Activated CD4-positive, alpha-beta T cell treated with anti-CD3 and anti-CD28 coated beads, Interleukin-2, amount 50 U/mL, for 48 hours (primary cell): ENCODE data around the gene CDH4.

Source experiments
- DNase-seq, 2 experiments: peaks; one replicate each; pipeline ENCODE4 v3.0.0-alpha.2; 2020

Gene CDH4

DNA sequence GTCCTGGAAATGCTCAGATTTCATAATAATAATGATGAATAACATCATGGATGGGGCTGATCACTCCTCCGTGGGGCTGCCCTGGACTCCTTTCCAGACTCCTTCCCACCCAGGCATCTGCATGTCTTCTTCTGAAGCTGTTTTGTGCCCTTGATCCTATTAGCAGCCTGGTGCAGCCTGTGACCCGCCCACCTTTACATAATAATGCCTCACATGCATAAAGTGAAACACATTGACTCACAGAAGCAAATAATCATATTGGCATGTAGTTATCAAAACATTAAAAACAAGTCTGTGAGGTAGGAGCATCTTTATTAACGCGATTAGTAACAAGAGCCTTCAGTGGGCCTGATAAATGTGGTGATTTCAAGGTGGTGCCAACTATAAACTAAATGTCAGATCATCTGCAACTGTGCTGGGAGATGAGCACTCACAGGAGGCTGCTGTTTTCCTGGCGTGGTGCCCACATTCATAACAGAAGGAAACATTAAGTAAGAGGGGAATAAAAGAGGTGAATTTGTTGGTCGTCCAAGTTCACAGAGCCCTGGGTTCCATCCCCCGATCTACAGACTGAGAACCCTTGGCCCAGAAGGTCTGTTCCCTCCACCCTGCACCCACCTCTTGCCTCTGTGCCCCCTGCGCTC, 344.7 kb downstream of the CDH4 start:
- DNase-seq = no peak

- no peak for DNase-seq
These were observed 345.9 kb downstream of the CDH4 start for GRCh38 chr20:61597996-61598395.

GRCh38 chr20:61598586-61598985, 346.5 kb downstream of the CDH4 start:
- no peak for DNase-seq

GRCh38 chr20:61599061-61599531, 347.0 kb downstream of the CDH4 start:
- no peak for DNase-seq

- no peak for DNase-seq
These were observed 347.5 kb downstream of the CDH4 start for GRCh38 chr20:61599541-61599992.

DNA sequence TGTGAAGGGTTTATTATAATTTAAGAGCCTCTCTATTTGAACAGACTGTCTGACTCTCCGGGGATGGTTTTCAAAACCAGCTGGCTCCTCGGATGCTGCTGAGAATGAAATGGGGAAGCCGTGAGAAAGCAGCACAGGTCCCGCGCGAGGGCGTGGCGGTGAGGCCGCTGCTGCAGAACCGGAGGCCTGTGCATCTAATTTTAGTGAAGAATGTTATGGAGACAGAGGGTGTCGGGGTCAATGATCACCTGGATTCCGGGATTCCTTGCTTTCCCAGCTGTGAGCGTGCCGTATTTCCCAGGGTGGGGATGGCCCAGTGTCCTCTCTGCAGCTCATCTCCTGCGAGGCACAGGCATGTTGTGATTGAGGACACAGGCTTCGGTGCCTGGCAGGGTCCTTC, 348.0 kb downstream of the CDH4 start:
- no peak for DNase-seq

DNA sequence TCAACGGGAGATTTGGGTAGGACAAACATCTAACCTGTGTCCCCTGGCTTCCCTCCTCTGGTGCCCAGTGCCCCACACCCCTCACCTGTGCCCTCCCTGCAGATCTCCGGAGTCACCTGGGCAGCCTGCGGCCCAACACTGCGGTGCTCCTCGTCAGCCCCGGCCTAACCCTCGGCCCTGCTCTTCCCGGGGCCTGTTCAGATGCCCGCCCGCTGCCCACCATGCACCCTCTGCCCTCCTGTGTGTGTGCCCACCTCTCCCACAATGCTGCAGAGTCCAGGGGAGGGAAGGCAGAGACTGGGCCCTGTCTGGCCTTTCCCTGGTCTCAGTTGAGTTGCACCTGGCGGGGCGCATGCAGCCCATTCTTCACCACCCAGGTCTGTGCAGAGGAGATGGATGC, 349.3 kb downstream of the CDH4 start:
- DNase-seq = no peak

DNA sequence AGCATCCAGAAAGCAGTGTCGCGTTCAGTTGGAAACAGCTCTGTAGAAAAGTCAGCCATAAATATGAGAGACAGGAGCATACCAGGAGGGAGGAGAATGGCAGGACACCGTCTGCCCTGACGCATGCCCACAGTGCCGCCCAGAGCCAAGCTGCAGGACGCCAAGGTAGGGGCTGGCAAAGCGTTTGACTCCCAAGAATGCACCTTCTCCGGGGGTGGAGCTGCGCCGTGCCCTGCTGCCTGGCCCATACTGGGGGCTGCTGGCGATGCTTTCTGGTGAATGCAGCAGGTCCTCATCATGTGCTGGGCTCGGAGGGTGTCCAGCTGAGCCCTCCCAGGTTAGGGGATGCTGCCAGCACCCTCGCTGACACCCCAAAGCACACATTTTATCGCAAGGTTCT, 349.8 kb downstream of the CDH4 start:
- no peak for DNase-seq

GRCh38 chr20:61603715-61604114, 351.7 kb downstream of the CDH4 start:
- no peak for DNase-seq

DNA sequence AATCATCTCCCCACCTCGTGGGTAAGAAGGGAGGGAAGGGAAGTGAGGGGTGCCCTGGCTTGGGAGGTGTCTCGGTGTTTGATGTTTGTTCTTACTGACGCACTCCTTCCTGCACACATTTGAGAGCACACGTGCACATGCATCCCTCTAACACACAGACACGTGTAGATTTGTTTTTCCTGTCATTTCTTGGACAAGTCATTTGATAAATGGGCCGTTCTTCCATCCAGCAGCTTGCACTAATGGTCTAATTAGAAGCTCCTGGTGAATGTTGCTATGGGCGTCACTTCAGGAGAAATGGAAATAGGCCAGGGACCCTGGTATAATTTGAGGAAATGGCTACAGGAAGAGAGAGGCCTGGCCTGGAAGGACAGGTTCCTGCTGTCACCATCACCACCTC, 352.5 kb downstream of the CDH4 start:
- DNase-seq = no peak

GRCh38 chr20:61605283-61605682, 353.2 kb downstream of the CDH4 start:
- no peak for DNase-seq

DNA sequence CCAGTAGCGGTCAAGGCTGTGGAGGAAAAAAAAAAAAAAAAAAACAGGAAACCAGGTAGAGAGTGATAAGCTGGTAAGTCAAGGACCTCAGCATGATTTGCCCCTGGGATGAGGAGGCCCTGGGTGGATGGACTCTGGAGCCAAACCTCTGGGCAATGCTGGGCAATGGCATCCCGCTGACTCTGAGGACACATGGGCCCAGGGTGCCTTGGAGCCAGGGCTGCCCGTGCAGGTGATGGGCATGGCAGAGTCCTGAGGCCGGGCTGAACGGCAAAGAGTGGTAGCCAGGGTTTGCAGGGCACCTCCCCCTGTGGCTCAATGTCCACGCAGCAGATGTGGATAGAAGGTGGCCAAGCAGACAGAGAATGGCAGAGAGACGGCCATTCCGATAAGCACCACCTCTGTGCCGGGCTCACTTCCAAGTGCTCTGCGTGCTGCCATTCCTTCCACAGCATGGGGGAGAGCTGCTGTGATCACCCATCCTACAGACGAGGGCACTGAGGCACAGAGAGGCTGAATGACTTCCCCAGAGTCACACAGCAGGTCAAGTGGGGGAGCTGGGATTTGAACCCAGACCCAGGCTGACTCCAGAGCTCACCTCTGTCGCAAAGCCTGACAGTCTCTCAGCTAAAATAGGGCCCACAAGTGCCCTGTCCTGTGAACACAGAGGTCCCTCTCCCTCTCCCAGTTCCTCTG, 353.9 kb downstream of the CDH4 start:
- DNase-seq = no peak

DNA sequence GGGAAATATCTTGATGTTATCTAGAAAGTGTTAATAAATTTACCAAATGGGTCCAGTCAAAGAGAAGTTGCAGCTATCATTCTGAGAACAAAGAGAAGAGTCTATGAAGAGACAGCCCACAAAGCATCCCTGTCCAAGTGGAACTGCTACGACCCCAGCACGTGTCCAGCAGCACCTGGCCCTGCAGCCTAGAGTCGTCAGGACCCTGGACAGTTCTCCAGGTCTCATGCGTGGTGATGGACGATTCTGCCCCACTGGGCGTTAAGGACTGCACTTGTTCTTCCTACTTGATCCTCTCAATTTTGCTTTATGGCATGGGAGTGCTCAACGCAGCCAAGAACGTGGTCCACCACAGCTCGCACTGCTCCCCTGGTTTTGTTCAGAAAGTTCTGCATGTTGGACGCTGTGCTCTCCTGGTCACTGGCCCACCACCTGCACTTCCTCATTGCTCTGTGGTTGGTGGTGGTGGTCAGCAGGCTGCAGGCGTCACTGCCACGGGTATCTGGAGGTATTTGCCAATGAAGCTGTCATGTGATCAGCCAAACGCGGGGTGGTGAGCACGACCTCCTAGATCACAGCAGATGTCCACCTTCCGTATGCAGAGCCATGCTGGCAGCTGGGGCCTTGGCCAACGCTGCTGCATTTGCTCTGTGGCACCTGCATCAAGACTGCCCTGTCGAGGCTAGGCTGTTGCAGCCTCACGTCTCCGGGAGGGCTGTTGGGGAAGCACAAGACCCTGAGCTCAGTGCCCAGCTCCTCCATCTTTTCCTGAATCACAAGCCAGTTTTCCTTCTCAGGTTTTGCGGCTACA, 356.4 kb downstream of the CDH4 start:
- peak; percentile 4 for DNase-seq

- DNase-seq = no peak
These were observed 357.4 kb downstream of the CDH4 start for GRCh38 chr20:61609461-61609860.

DNA sequence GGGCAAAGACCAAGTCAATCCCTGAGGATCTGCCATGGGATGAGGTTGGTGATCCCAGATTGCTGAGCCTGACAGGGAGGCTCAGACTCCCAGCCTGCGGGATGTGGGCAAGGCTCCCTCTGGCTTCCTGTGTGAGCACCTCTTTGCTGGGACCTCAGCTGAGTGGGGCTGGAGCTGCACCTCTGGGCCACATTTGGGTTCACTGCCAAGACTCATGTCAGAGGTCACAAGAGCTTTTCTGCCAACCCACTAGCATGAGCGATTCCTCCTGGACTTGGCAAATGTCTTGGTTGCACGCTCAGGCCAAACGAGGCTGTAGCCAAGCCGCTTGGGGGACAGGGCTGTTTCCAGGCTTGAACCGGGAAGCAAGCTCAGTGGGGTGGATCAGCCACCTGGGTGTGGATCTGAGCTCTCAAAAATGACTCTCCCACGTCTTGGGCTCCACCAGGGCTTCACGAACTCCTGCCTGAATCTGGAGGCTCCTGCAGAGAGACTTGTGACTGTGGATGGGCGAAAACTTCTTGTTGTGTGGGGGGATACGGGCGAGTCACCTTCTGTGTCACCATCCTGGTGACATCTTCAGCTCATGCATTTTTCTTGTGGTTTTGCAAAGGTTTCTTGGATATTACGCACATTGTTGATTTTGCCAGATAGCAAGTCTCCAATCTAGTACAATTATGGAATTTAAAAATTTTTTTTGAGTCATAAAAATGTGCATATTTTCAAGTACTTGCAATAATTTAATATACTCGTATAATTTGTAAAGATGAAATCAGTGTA, 359.5 kb downstream of the CDH4 start:
- DNase-seq = no peak

DNA sequence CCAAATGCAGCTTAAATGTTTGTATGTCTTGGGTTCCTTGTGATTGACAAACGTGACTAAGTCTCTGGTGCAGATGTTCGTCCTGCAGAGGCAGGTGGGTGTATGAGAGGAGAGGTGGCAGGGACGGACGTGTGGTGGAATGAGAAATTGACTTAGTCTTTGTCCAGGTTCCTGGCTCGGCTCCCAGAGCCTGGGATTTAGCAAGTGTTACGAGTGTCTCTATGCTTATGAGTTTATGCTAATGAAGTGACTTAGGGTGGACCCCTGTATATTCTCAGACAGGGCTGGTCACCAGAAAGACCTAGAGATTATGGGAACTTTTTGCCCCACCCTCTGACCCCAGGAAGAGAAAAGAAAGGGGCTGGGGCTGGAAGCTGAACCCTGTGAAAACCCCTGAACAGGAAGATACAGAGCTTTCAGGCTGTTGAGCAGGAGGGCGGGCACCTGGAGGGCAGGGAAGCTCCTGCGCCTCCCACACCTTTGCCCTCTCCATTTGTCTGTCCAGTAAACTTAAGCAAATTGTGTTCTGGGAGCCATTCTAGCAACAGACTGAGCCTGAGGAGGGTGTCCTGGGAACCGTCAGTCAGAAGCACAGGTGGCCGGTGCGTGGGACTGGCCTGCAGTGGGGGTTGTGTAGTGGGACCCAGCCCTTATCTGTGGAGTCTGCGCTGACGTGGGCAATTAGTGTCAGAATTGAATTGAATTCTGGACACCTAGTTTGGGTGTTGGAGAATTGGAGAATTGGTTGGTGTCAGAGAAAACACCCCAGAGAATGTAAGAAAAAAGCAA, 362.1 kb downstream of the CDH4 start:
- DNase-seq = no peak

DNA sequence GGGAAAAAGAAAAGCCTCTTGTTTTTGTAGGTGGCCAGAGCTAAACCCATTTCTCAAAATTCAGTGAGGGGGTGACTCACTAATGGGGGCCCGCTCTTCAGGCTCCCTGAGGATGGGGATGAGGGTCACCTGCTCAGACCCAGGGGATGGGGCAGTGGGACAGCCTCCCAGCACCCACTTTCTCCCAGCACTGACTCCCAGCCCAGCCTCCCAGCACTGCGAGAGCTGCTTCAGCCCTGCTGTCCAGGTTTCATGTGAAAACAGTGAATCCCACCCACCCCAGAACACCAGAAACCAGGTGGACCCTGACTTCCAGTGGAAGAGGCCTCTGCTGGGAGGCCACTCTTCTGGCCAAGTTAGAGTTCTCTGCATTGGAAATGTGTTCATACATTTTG, 362.6 kb downstream of the CDH4 start:
- DNase-seq = no peak

DNA sequence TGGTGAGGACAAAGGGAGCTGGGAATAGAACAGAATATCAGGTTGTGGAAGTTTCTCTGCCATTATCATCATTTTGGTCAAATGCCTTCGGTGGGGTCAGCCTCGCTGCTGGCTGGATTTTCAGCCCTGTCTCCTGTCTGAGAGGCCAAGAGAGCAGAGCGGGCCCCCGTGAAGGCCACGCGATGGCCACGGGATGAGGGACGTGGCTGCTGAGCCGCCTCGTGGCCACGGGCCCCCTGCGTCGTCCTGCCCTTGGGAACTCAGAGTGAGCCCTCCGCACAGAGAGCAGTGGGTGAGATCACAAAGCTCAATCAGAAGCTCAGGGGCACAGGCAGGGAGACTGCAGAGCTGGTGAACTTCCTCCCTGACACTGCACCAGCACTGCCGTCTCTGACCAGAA, 363.7 kb downstream of the CDH4 start:
- DNase-seq = no peak

- DNase-seq = no peak
These were observed 367.7 kb downstream of the CDH4 start for GRCh38 chr20:61619751-61620150.

- no peak for DNase-seq
These were observed 368.1 kb downstream of the CDH4 start for GRCh38 chr20:61620174-61620573.

DNA sequence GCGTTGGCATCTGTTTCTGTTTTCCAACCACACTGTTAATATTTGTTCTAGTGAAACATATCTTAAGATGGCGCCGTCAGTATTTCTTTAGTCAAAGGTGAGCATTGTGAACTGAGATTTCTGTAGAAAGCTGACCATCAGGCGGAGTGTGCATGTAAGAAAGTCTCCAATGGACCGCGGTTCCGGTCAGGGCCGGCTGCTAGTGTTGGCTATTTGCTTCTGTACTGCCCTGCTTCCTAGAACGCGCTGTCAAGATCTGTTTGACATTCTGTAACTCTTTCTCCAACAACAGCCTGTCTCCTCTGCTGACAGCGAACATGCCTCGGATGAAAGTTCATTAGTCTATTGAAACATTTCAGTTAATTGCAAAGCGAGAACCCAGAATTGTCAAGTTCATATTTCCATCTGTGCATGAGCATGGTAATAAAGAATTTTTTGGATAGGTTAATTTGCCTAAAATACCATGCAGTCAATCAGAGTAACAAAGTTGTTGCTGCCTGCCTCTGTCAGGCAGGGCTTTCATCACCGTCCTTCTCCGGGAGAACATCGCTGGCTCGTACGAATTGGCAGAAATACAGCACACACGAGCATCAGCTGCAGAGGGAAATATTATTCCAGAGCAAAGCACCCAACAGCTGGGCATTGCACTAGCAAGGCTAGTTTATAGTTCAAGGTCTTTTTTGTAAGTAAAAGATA, 369.1 kb downstream of the CDH4 start:
- no peak for DNase-seq

- DNase-seq = no peak
These were observed 369.8 kb downstream of the CDH4 start for GRCh38 chr20:61621852-61622251.
